HepG2 (cell line): Measurements from ENCODE around the gene UBXN2A. TPM values are rescaled to one million over a fixed set of nuclear protein-coding genes. Genes with fewer than 3 reads are reported as not detected.

Source experiments
- ADNP ChIP-seq: sonication (generic); formaldehyde crosslinking; IDR thresholded peaks from 2 replicates; pipeline ENCODE4 v1.4.0; 2020; ENCODE audit warnings: missing genetic modification reagents
- EED ChIP-seq: sonication (generic); formaldehyde crosslinking; IDR thresholded peaks from 2 replicates; pipeline ENCODE4 v1.5.0; 2020; ENCODE audit warnings: mild to moderate bottlenecking, missing genetic modification reagents
- ELF1 ChIP-seq: sonication (generic); formaldehyde crosslinking; IDR thresholded peaks from 2 replicates; pipeline ENCODE4 v1.4.0; 2020; ENCODE audit warnings: missing genetic modification reagents
- FOXJ3 ChIP-seq: sonication (generic); formaldehyde crosslinking; IDR thresholded peaks from 2 replicates; pipeline ENCODE4 v1.4.0; 2020; ENCODE audit warnings: missing genetic modification reagents, mild to moderate bottlenecking, borderline replicate concordance
- KLF13 ChIP-seq: sonication (generic); formaldehyde crosslinking; IDR thresholded peaks from 2 replicates; pipeline ENCODE4 v1.4.0; 2020; ENCODE audit warnings: mild to moderate bottlenecking, missing genetic modification reagents
- MIER2 ChIP-seq: IDR thresholded peaks from 2 replicates; pipeline ENCODE4 v1.6.1; 2016; ENCODE audit warnings: missing biosample characterization, missing genetic modification reagents
- MLX ChIP-seq: IDR thresholded peaks from 2 replicates; pipeline ENCODE4 v1.6.1; 2016
- NBN ChIP-seq: fragments of 450-650 bp; conservative IDR thresholded peaks from 2 replicates; pipeline ENCODE4 v1.6.1; 2017
- NFE2 ChIP-seq: sonication (generic); formaldehyde crosslinking; IDR thresholded peaks from 2 replicates; pipeline ENCODE4 v1.4.0; 2020; ENCODE audit warnings: missing genetic modification reagents
- NR3C1 ChIP-seq: sonication (generic); formaldehyde crosslinking; IDR thresholded peaks from 2 replicates; pipeline ENCODE4 v1.4.0; 2020; ENCODE audit warnings: missing genetic modification reagents
- PAWR ChIP-seq: sonication (generic); formaldehyde crosslinking; IDR thresholded peaks from 2 replicates; pipeline ENCODE4 v1.4.0; 2020; ENCODE audit warnings: missing genetic modification reagents, mild to moderate bottlenecking, borderline replicate concordance
- POLR2AphosphoS2 ChIP-seq: IDR thresholded peaks from 2 replicates; pipeline ENCODE4 v1.6.1; 2011; ENCODE audit warnings: low read depth, low read length, improper control_type of control experiment
- PRDM10 ChIP-seq: sonication (generic); formaldehyde crosslinking; IDR thresholded peaks from 2 replicates; pipeline ENCODE4 v1.4.0; 2020; ENCODE audit warnings: low read depth, missing genetic modification reagents
- RFXAP ChIP-seq: sonication (generic); formaldehyde crosslinking; IDR thresholded peaks from 2 replicates; pipeline ENCODE4 v1.4.0; 2020; ENCODE audit warnings: missing genetic modification reagents, borderline replicate concordance
- TRAFD1 ChIP-seq: sonication (generic); formaldehyde crosslinking; IDR thresholded peaks from 2 replicates; pipeline ENCODE4 v1.5.1; 2020; ENCODE audit warnings: missing genetic modification reagents, mild to moderate bottlenecking, borderline replicate concordance
- YY1 ChIP-seq: IDR thresholded peaks from 2 replicates; pipeline ENCODE4 v1.6.1; 2011; ENCODE audit warnings: low read length, low read depth, moderate library complexity, mild to moderate bottlenecking; ENCODE audit not compliant: insufficient read depth, insufficient replicate concordance
- ZNF234 ChIP-seq: sonication (generic); formaldehyde crosslinking; conservative IDR thresholded peaks from 2 replicates; pipeline ENCODE4 v1.5.1; 2020; ENCODE audit warnings: mild to moderate bottlenecking, missing genetic modification reagents
- ZNF33A ChIP-seq: sonication (generic); formaldehyde crosslinking; IDR thresholded peaks from 2 replicates; pipeline ENCODE4 v1.5.1; 2020; ENCODE audit warnings: missing genetic modification reagents, mild to moderate bottlenecking, moderate library complexity, borderline replicate concordance
- ZNF451 ChIP-seq: sonication (generic); formaldehyde crosslinking; IDR thresholded peaks from 2 replicates; pipeline ENCODE4 v1.5.0; 2020; ENCODE audit warnings: mild to moderate bottlenecking, missing genetic modification reagents
- ZNF574 ChIP-seq: sonication (generic); formaldehyde crosslinking; IDR thresholded peaks from 2 replicates; pipeline ENCODE4 v1.4.0; 2020; ENCODE audit warnings: missing genetic modification reagents
- ZNF589 ChIP-seq: sonication (generic); formaldehyde crosslinking; conservative IDR thresholded peaks from 2 replicates; pipeline ENCODE4 v1.8.0; 2022; ENCODE audit warnings: mild to moderate bottlenecking, moderate library complexity, missing genetic modification reagents
- ZNF605 ChIP-seq: sonication (generic); formaldehyde crosslinking; IDR thresholded peaks from 2 replicates; pipeline ENCODE4 v1.8.0; 2022; ENCODE audit warnings: mild to moderate bottlenecking, missing genetic modification reagents
- polyA plus RNA-seq, 8 experiments: library from polyadenylated mRNA; depleted of rRNA in 3 of 8; stranded (reverse) in 7 of 8; unstranded in 1 of 8; fragments of >200 nt; fragmentation: Illumina TruSeq in 4 of 8; extraction: Trizol in 4 of 8; gene quantifications; 2 replicates each; pipeline versions ENCODE4 v1.2.1 to v1.2.3, GENCODE V29; 2011 to 2016; ENCODE audit warnings: low read depth in 4 of 8, missing spikeins in 1 of 8, mixed read lengths in 1 of 8; ENCODE audit not compliant: insufficient read depth in 1 of 8
- total RNA-seq, 5 experiments: library from RNA; depleted of rRNA; stranded (reverse); fragments of >200 nt; fragmentation: Illumina TruSeq; extraction: Trizol; gene quantifications; 2 replicates each; pipeline ENCODE4 v1.2.3, GENCODE V29; 2016; ENCODE audit warnings: low read depth in 1 of 5

UBXN2A gene
- total and polyA plus RNA-seq, 2 of the 13 experiments (the other 11 are each of a cell fraction or from before 2014, with no cell fraction given) = 8.3 to 20.9 TPM

GRCh38 chr2:24046930-24047702 is 106.9 kb downstream of the UBXN2A start, which contains the start of gene WDCP (continued):
- TF ChIP-seq ZNF589 (CRISPR knock-in tag) (peak; percentile 55; the same call in 1 of the 2 replicates), ZNF605 (CRISPR knock-in tag) (peak; percentile 70), MLX (CRISPR knock-in tag) (no peak), ZNF33A (CRISPR knock-in tag) (no peak), PRDM10 (CRISPR knock-in tag) (0 out of 2 replicates have a peak, but pooled peaks have one; percentile 16), PAWR (CRISPR knock-in tag) (no peak), TRAFD1 (CRISPR knock-in tag) (no peak), ELF1 (CRISPR knock-in tag) (peak; percentile 86), YY1 (peak; percentile 62), EED (CRISPR knock-in tag) (no peak), MIER2 (CRISPR knock-in tag) (no peak), NR3C1 (CRISPR knock-in tag) (no peak), POLR2AphosphoS2 (peak; percentile 94), NBN (0 out of 2 replicates have a peak, but pooled peaks have one; percentile 80), RFXAP (CRISPR knock-in tag) (peak; percentile 80; the same call in 1 of the 2 replicates), KLF13 (CRISPR knock-in tag) (no peak), NFE2 (CRISPR knock-in tag) (no peak), ZNF451 (CRISPR knock-in tag) (no peak), ADNP (CRISPR knock-in tag) (no peak), FOXJ3 (CRISPR knock-in tag) (peak; percentile 28; the same call in 1 of the 2 replicates), ZNF234 (no peak), ZNF574 (peak; percentile 86)
